GM19240 (cell line): Measurements from ENCODE around the gene DPM1.
A peak's percentile ranks its signal among the peaks of the same experiment; 100 is the strongest.
"Not testable (repeated sequence)": the region's sequence is repeated elsewhere in the genome, so short reads cannot be mapped to it uniquely, and the experiment has no call there.

ENCODE experiments used
- DNase-seq: peaks from one replicate; pipeline ENCODE4 v3.0.0; 2011; ENCODE audit warnings: low spot score; ENCODE audit not compliant: insufficient read length

DPM1 gene

DNA sequence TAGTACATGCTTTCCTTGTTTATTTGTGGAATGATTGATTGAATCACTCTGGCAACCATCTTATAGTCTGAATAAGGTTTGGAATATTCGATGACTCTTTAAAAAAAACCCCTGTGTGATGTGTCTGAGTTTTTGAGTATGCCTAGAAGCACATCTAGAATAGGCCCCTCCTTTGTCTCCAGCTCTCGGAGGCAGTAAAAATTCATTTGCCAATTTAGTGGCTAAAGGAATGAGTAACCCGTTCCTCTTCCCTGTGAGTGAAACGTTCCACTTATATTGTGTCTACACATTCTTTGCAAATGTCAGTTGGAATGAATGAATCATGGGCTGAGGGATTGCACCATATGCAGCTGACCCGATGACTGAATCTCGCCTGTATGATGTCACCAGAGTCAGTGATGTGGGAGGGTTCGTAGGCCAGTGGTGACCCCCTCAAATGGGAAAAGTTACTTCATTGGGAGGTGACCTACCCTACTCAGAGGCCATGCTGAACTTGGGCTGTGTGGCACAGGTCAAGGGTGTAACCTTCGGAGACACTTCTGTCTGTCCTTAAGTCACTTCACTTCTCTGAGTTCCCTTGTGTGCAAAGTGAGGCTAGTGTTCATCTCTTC lies 21.8 kb upstream of the DPM1 start:
- no peak for DNase-seq

DNA sequence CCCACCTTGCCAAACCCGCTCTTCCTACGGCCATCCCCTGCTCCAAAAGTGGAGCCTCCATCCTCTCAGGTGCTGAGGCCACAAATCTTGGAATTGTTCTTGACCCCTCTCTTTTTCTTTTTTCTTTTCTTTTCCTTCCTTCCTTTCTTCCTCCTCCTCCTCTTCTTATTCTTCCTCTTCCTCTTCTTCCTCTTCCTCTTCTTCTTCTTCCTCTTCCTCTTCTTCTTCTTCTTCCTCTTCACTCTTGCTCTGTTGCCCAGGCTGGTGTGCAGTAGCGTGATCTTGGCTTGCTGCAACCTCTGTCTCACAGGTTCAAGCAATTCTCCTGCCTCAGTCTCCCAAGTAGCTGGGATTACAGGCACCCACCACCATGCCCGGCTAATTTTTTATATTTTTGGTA lies 20.2 kb upstream of the DPM1 start:
- not testable (repeated sequence) for DNase-seq

- DNase-seq, result no peak
Measured at GRCh38 chr20:50977066-50978021, 19.0 kb upstream of the DPM1 start.

GRCh38 chr20:50975701-50976330 lies 17.5 kb upstream of the DPM1 start:
- no peak for DNase-seq

- no peak for DNase-seq
Measured at GRCh38 chr20:50969912-50970311, 11.6 kb upstream of the DPM1 start.

GRCh38 chr20:50969435-50969834 lies 11.1 kb upstream of the DPM1 start:
- DNase-seq, result no peak

DNA sequence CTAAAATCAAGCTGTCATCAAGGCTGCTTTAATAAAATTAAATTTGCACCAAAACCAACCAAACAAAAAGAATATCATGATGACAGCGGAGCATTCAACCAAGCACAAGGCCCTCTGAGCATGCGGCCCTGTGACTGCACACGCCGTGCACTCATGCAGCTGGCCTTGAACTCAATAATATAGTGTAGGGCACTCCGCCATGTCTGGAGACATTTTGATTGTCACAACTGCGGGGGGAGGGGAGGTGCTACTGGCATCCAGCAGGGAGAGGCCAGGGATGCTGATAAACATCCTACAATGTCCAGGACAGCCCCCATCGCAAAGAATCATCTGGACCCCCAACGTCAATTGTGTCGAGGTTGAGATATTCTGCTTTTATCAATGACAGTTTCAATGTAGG lies 10.0 kb upstream of the DPM1 start:
- no peak for DNase-seq

- no peak for DNase-seq
Measured at GRCh38 chr20:50967586-50967985, 9.3 kb upstream of the DPM1 start.

GRCh38 chr20:50959543-50960126 lies 1.3 kb upstream of the DPM1 start:
- DNase-seq, result no peak

DNA sequence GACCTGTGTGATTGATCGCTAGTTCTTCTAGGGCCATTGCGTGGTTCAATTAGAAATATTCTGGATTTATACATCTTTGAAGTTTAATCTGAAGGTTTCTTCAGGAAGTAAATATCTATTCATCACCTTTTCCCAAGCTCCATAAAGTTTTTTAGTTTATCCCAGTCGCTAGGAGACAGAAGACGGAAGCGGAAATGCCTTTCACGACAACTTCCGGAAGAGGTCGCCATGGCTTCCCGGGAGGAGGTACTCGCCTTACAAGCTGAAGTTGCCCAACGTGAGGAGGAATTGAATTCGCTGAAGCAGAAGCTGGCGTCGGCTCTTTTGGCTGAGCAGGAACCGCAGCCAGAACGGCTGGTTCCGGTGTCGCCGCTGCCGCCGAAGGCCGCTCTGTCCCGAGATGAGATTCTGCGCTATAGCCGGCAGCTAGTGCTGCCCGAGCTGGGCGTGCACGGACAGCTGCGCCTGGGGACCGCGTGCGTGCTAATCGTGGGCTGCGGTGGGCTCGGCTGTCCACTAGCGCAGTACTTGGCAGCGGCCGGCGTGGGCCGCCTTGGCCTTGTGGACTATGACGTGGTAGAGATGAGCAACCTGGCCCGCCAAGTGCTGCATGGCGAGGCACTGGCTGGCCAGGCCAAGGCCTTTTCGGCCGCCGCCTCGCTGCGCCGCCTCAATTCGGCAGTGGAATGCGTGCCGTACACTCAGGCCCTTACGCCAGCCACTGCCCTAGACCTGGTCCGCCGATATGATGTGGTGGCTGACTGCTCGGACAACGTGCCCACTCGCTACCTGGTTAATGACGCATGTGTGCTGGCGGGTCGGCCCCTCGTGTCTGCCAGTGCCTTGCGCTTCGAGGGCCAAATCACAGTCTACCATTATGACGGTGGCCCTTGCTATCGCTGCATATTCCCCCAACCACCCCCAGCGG lies 547 bp upstream of the DPM1 start, which contains the start of gene MOCS3:
MOCS3 (plus strand) TSS at position 204 of the 928 bp plus-strand sequence; CDS start at position 229, 25 bp downstream.
- DNase-seq, result peak; percentile 41

- DNase-seq, result no peak
Measured at GRCh38 chr20:50957276-50957675, 1.1 kb downstream of the DPM1 start.

DNA sequence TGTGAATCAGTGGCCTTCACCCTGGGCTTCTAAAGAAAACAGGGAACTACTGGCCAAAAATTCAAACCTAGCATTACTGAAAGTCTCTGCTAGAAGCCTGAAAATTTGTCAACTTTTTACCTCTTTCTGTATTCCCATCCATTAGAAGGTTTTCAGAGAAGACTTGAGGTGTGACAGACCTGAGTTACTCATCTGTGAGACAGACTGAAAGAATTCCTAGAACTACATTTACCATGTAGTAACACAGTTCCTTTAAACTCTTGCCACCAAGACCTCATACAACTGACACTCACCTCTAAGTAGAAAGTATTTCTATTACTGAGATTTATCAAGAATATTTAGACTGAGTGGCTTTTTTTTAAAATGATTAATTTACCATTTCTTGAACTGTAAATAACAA lies 4.5 kb downstream of the DPM1 start:
- no peak for DNase-seq

DNA sequence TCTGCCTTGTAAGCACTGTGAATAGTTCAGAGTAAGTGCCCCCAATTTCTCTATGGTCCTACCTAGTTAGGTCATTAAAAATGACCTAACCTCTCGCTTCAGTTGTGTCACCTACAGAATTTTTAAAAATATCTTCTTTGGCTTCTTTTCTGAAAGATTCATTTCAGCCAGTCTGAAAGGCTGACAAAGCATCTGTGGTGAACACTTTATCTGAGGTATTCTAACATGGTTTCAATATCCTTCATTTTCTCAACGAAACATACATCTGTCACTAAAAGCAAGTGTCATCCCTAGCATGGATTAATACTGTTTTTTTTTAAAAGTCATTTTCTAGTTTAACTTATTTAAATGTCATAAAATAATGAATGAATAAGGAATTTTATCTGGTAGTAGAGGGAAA lies 5.1 kb downstream of the DPM1 start:
- no peak for DNase-seq

GRCh38 chr20:50948132-50948785 lies 10.1 kb downstream of the DPM1 start:
- no peak for DNase-seq

GRCh38 chr20:50943069-50943468 lies 15.3 kb downstream of the DPM1 start:
- no peak for DNase-seq

DNA sequence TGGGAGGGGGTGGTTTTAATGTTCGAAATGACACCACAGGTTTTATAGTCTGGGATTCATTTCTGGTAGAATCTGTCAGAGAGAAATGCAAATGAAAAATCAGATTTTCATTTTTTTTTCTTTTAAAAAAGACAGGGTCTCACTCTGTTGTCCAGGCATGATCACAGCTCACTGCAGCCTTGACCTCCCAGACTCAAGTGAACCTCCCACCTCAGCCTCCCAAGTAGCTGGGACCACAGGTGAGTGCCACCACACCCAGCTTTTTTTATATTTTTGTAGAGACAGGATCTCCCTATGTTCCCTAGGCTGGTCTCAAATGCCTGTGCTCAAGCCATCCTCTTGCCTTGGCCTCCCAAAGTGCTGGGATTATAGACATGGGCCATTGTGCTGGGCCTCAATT lies 24.7 kb downstream of the DPM1 start:
- no peak for DNase-seq

- DNase-seq, result no peak
Measured at GRCh38 chr20:50932691-50933280, 25.5 kb downstream of the DPM1 start.

- DNase-seq, result no peak
Measured at GRCh38 chr20:50932016-50932485, 26.3 kb downstream of the DPM1 start.

GRCh38 chr20:50931306-50932015 lies 26.9 kb downstream of the DPM1 start, which contains the start of gene ADNP:
Gene ADNP (minus strand): TSS chr20:50931437. CDS start chr20:50903996, 27,441 bp downstream.
- peak; percentile 50 for DNase-seq
